Cardiac fibroblast (primary cell): ENCODE results near the gene SEMA5A.

Experiments
- DNase-seq, 2 donors: peaks; one replicate each; pipeline versions ENCODE4 v3.0.0 to v3.0.0-alpha.2; 2010; ENCODE audit warnings: low read depth in 2 of 2
- H3K4me3 ChIP-seq, 2 donors: replicated peaks in 1 of 2; 1 replicate in 1 of 2; 2 replicates in 1 of 2; pipeline ENCODE4 v1.5.1; 2011; ENCODE audit warnings: low read depth in 2 of 2, low read length in 2 of 2, mild to moderate bottlenecking in 2 of 2, moderate library complexity in 1 of 2
- TF ChIP-seq, protein P1 (sequence below): IDR thresholded peaks from one replicate; pipeline ENCODE4 v1.5.1; 2011; ENCODE audit warnings: low read depth, mild to moderate bottlenecking, low read length, inconsistent platforms

The SEMA5A gene

DNA sequence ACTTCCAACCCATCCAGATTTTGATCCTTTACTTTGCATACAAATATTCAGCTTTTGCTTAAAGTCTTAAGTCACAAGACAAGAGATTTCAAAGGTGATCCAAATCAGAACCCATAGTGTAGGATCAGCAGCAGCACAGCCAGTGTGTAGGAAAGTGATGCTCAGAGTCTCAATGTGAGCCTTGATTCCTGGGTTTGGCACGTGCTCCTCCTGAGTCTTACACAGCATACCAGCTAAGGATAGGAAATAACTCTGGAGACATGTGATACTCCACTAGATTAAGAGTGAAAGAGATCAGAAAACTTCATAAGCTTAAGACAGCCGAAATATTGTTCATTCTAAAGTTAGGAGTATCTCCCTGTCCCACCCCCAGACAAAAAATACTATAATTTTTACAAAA, 344.9 kb downstream of the SEMA5A start:
- TF ChIP-seq, protein P1, sequence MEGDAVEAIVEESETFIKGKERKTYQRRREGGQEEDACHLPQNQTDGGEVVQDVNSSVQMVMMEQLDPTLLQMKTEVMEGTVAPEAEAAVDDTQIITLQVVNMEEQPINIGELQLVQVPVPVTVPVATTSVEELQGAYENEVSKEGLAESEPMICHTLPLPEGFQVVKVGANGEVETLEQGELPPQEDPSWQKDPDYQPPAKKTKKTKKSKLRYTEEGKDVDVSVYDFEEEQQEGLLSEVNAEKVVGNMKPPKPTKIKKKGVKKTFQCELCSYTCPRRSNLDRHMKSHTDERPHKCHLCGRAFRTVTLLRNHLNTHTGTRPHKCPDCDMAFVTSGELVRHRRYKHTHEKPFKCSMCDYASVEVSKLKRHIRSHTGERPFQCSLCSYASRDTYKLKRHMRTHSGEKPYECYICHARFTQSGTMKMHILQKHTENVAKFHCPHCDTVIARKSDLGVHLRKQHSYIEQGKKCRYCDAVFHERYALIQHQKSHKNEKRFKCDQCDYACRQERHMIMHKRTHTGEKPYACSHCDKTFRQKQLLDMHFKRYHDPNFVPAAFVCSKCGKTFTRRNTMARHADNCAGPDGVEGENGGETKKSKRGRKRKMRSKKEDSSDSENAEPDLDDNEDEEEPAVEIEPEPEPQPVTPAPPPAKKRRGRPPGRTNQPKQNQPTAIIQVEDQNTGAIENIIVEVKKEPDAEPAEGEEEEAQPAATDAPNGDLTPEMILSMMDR, result no peak
- no peak overlapping the region for H3K4me3 ChIP-seq
- DNase-seq, result no peak

DNA sequence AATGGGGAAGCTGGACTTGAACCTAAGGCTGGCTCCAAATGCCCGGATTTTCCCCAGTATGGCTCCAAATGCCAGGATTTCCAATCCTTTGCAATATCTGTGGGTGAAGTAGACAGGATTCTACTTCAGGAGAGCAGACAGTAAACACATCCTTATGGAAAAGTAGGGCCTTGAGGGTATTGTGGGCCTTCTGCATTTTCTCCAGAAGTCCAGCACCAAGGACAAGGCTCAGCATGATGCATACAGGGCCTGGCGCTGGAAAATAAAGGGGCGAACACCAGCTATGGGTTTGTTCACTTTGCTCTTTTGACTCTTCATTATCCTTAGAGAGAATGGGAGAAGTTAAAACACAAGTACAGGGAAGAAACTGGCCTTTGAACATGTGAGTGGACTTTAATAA, 347.5 kb downstream of the SEMA5A start:
- DNase-seq, result peak; percentile 31 to 39
- H3K4me3 ChIP-seq, result no peak overlapping the region
- TF ChIP-seq, protein P1, result no peak

DNA sequence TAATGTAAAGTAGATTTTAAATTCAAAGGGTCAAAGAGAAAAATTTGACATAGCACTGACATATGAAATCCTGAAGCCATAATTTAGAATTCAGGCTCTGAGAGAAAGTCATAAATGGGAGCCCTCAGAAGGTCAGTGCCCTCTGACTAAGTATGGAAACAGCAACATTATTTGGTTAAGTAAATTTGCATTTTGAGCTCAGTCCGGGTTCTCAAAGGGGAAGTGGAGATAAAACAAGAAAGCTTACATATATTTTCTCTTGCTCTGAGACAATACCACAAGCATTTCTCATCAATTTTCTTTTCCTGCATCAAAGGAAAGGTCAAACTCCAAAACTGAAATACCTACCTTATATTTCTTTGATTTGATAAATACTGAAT, 348.0 kb downstream of the SEMA5A start:
- TF ChIP-seq, protein P1, result no peak
- no peak overlapping the region for H3K4me3 ChIP-seq
- peak in 1 of 2 donors; percentile 73 for DNase-seq

DNA sequence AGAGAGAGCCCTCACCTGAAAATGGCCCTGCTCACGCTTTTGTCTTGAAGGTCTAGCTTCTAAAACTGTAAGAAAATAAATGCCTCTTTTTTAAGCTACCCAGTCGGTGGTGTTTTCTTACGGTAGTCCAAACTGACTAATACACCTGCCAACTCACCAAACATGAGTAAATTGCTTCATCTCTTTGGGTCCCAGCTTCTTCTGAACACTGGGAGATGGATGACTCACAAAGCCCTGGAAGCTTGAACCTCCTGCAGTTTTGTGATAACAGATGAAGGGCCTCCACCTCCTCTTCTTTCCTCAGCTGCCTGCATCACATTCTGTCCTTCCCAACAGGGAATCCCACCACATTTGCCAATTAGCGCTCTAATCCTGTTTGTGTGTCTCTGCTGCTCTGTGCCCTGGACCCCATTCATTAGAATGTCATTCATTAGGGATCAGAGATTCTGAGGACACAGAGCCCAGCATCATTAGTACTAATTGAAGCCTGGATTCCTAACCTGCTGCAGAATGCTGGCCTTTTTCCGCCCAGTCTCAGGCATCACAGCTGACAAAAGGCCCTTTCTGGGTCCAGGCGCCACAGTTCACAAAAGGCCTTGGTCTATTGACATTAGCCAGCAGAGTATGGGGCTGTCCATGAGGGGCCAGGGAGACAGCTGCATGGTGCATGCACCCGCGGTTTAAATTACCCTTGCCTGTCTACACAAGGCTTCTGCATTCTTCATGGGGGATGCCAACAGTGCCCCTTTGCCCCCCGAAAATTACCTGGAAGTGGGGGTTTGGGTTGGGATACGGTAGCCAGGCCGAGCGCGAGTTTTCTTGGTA, 349.3 kb downstream of the SEMA5A start:
- DNase-seq, result peak; percentile 23 to 80
- TF ChIP-seq, protein P1, result no peak
- H3K4me3 ChIP-seq, result no peak overlapping the region

DNA sequence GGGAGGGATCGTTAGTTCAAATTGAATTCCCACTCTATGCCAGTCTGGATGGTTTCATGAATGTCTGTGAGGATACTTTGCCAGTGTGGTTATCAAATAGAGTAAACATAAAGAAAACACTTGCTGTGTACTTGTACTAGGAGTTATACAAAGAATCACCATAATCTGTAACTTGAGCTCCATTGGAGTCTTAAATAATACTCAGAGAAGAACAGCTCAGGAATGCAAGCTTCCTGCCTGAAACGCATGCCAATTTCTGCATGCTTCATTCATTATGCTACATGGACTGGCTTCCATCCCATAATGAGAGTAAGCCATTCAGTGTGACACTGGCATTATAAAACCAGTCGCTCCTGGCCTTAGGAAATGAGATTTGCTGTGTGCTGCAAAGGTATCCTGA, 351.4 kb downstream of the SEMA5A start:
- H3K4me3 ChIP-seq, result no peak overlapping the region
- TF ChIP-seq, protein P1, result no peak
- peak; percentile 52 to 69 for DNase-seq

DNA sequence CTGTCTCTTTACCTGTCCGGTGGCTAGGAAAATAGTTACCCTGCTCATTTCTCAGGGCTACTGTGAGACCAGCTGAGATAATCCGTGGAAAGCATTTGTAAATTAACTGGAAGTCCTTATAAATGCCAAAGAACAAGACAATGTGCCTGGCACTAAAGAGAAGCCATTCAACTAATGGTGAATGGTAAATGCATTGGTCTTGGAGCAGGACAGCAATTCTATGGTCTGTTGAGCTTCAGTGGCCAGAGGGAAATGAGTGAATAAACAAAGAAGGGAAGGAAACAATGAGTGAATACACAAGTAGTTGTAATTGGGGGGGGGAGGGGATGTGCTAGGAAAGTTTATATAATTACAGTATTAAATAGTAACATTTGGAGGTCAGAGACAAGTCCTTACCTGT, 353.6 kb downstream of the SEMA5A start:
- TF ChIP-seq, protein P1, result no peak
- DNase-seq, result no peak
- no peak overlapping the region for H3K4me3 ChIP-seq
